Fibroblast of mammary gland (primary cell): ENCODE results near the gene IL1RAPL2.
A peak's percentile ranks its signal among the peaks of the same experiment; 100 is the strongest.

Experiments used
- DNase-seq: peaks from one replicate; pipeline ENCODE4 v3.0.0-alpha.2; 2010; ENCODE audit warnings: low read depth
- H3K4me3 ChIP-seq: 2 replicates; pipeline ENCODE4 v1.5.1; 2011; ENCODE audit warnings: low read depth, mild to moderate bottlenecking, low read length, moderate library complexity; ENCODE audit not compliant: control insufficient read depth
- TF ChIP-seq, protein P1 (sequence below): conservative IDR thresholded peaks from 2 replicates; pipeline ENCODE4 v1.5.1; 2011; ENCODE audit warnings: low read depth, low read length, inconsistent platforms; ENCODE audit not compliant: control insufficient read depth, insufficient read depth

IL1RAPL2 gene

DNA sequence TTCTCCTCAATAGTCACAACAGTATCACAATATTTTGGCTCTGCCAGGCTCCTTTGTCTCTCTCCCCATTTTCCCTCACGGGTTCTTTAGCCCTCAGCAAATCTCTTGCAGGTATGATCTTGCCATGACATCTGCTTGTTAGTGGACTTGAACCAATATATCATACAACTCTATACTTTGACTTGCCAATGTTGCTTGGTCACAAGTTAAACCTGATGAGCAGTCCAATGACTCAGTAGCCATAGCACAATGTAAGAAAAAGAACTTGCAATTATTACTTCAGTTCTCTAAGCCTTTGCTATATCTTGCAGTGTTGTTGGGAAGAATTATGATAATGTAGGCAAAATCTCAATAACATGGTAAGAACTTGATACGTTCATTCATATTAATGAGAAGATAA lies 1081.8 kb downstream of the IL1RAPL2 start:
- H3K4me3 ChIP-seq = no peak overlapping the region
- TF ChIP-seq, protein P1, sequence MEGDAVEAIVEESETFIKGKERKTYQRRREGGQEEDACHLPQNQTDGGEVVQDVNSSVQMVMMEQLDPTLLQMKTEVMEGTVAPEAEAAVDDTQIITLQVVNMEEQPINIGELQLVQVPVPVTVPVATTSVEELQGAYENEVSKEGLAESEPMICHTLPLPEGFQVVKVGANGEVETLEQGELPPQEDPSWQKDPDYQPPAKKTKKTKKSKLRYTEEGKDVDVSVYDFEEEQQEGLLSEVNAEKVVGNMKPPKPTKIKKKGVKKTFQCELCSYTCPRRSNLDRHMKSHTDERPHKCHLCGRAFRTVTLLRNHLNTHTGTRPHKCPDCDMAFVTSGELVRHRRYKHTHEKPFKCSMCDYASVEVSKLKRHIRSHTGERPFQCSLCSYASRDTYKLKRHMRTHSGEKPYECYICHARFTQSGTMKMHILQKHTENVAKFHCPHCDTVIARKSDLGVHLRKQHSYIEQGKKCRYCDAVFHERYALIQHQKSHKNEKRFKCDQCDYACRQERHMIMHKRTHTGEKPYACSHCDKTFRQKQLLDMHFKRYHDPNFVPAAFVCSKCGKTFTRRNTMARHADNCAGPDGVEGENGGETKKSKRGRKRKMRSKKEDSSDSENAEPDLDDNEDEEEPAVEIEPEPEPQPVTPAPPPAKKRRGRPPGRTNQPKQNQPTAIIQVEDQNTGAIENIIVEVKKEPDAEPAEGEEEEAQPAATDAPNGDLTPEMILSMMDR = no peak
- DNase-seq = peak; percentile 51

- no peak for DNase-seq
- H3K4me3 ChIP-seq = no peak overlapping the region
- TF ChIP-seq, protein P1 = no peak
Measured at GRCh38 chrX:105648732-105649131, 1082.7 kb downstream of the IL1RAPL2 start.

- H3K4me3 ChIP-seq = no peak overlapping the region
- TF ChIP-seq, protein P1 = no peak
- no peak for DNase-seq
Measured at GRCh38 chrX:105650577-105650976, 1084.6 kb downstream of the IL1RAPL2 start.

DNA sequence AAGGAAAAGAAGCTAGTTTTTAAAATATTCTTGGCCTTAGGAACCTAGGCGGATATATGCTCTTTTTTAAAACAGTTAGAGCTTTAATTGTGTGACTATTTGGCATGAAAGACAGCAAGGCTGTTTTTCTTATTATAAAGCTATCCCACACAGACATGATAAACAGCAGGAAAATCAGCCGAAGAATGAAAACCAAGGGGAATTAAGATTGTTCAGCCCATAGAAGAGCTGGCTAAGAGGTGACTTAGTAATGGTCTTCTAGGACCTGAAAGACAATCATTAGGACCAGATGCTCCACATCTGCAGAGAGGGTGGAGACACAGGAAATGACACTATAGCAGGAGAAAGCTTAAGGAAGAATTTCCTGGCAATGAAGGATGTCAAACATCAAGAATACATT lies 1085.0 kb downstream of the IL1RAPL2 start:
- TF ChIP-seq, protein P1 = no peak
- peak; percentile 62 for DNase-seq

GRCh38 chrX:105653891-105654290 lies 1087.9 kb downstream of the IL1RAPL2 start:
- DNase-seq = peak; percentile 22
- TF ChIP-seq, protein P1 = no peak
- no peak overlapping the region for H3K4me3 ChIP-seq

More for the DNA sequence above, 1085.0 kb downstream of the IL1RAPL2 start:
- no peak overlapping the region for H3K4me3 ChIP-seq

GRCh38 chrX:105658136-105658535 lies 1092.1 kb downstream of the IL1RAPL2 start:
- peak; percentile 72 for DNase-seq
- H3K4me3 ChIP-seq = no peak overlapping the region
- TF ChIP-seq, protein P1 = no peak

- DNase-seq = peak; percentile 49
- TF ChIP-seq, protein P1 = no peak
- H3K4me3 ChIP-seq = no peak overlapping the region
Measured at GRCh38 chrX:105662248-105662647, 1096.2 kb downstream of the IL1RAPL2 start.
